Uterus (tissue), 2 donors: Measurements from ENCODE around the gene GABRB1.

Experiments used
- CTCF ChIP-seq, 4 experiments: fragments of 200-600 bp in 2 of 4; fragments of 450-650 bp in 2 of 4; sonication (generic) in 2 of 4; IDR thresholded peaks; one replicate each; pipeline ENCODE4 v1.5.1; 2016 to 2019; ENCODE audit warnings: antibody characterized with exemption in 4 of 4, mild to moderate bottlenecking in 2 of 4, moderate library complexity in 1 of 4
- POLR2A ChIP-seq, 2 donors: fragments of 450-650 bp; IDR thresholded peaks; one replicate each; pipeline ENCODE4 v1.6.1; 2016; ENCODE audit warnings: antibody characterized with exemption in 2 of 2, mild to moderate bottlenecking in 1 of 2, moderate library complexity in 1 of 2

GRCh38 chr4:47075262-47075661 is 43.9 kb downstream of the GABRB1 start:
- TF ChIP-seq POLR2A (IDR thresholded peaks at IDR 0.05) (no peak), CTCF (IDR thresholded peaks at IDR 0.05) (no peak)
